HepG2 (cell line): ENCODE results near the gene CCNF. TPM values are rescaled to one million over a fixed set of nuclear protein-coding genes. Genes with fewer than 3 reads are reported as not detected.

Source experiments
- ATF2 ChIP-seq: sonication (generic); formaldehyde crosslinking; IDR thresholded peaks from 2 replicates; pipeline ENCODE4 v1.4.0; 2020; ENCODE audit warnings: missing genetic modification reagents
- CC2D1A ChIP-seq: sonication (generic); formaldehyde crosslinking; IDR thresholded peaks from 2 replicates; pipeline ENCODE4 v1.8.1; 2023; ENCODE audit warnings: mild to moderate bottlenecking, missing genetic modification reagents
- FIP1L1 ChIP-seq: fragments of 200-400 bp; formaldehyde crosslinking; IDR thresholded peaks from 2 replicates; pipeline ENCODE4 v1.6.1; 2018; ENCODE audit warnings: low read depth, mild to moderate bottlenecking, low read length, moderate library complexity, borderline replicate concordance; ENCODE audit not compliant: insufficient read depth
- FOXK1 ChIP-seq: sonication (generic); formaldehyde crosslinking; IDR thresholded peaks from 2 replicates; pipeline ENCODE4 v1.4.0; 2020; ENCODE audit warnings: low read depth, missing genetic modification reagents, borderline replicate concordance
- HIVEP1 ChIP-seq: sonication (generic); formaldehyde crosslinking; IDR thresholded peaks from 2 replicates; pipeline ENCODE4 v1.4.0; 2020; ENCODE audit warnings: mild to moderate bottlenecking, missing genetic modification reagents
- HMGXB4 ChIP-seq, 2 experiments: sonication (generic) in 1 of 2; formaldehyde crosslinking in 1 of 2; IDR thresholded peaks; 2 replicates each; pipeline versions ENCODE4 v1.4.0 to v1.6.1; 2018 to 2020; ENCODE audit warnings: missing genetic modification reagents in 2 of 2, borderline replicate concordance in 1 of 2, low read depth in 1 of 2, mild to moderate bottlenecking in 1 of 2, missing biosample characterization in 1 of 2
- HNF1B ChIP-seq: sonication (generic); formaldehyde crosslinking; IDR thresholded peaks from 2 replicates; pipeline ENCODE4 v1.5.1; 2020; ENCODE audit warnings: mild to moderate bottlenecking, moderate library complexity, missing genetic modification reagents
- KLF15 ChIP-seq: sonication (generic); formaldehyde crosslinking; IDR thresholded peaks from 2 replicates; pipeline ENCODE4 v1.8.1; 2023; ENCODE audit warnings: borderline replicate concordance, mild to moderate bottlenecking, inconsistent platforms, missing genetic modification reagents, mixed read lengths
- MTF1 ChIP-seq: sonication (generic); formaldehyde crosslinking; IDR thresholded peaks from 2 replicates; pipeline ENCODE4 v1.5.0; 2020; ENCODE audit warnings: missing genetic modification reagents
- PAX8 ChIP-seq: sonication (generic); formaldehyde crosslinking; IDR thresholded peaks from 2 replicates; pipeline ENCODE4 v1.8.0; 2022; ENCODE audit warnings: mild to moderate bottlenecking, missing genetic modification reagents, borderline replicate concordance
- RFX3 ChIP-seq: IDR thresholded peaks from 2 replicates; pipeline ENCODE4 v1.6.1; 2016; ENCODE audit warnings: missing biosample characterization, missing genetic modification reagents
- SMAD3 ChIP-seq: sonication (generic); formaldehyde crosslinking; IDR thresholded peaks from 2 replicates; pipeline ENCODE4 v1.4.0; 2020; ENCODE audit warnings: missing genetic modification reagents
- SMC3 ChIP-seq: IDR thresholded peaks from 2 replicates; pipeline ENCODE4 v1.6.1; 2011; ENCODE audit warnings: low read length, improper control_type of control experiment
- TBX3 ChIP-seq: fragments of 450-650 bp; IDR thresholded peaks from 2 replicates; pipeline ENCODE4 v1.6.1; 2017; ENCODE audit warnings: antibody characterized with exemption, mild to moderate bottlenecking, inconsistent platforms, borderline replicate concordance
- THAP8 ChIP-seq: sonication (generic); formaldehyde crosslinking; IDR thresholded peaks from 2 replicates; pipeline ENCODE4 v1.5.1; 2020; ENCODE audit warnings: missing genetic modification reagents, mild to moderate bottlenecking, borderline replicate concordance
- TP53 ChIP-seq: sonication (generic); formaldehyde crosslinking; conservative IDR thresholded peaks from 2 replicates; pipeline ENCODE4 v1.4.0; 2020; ENCODE audit warnings: missing genetic modification reagents
- ZNF260 ChIP-seq: sonication (generic); formaldehyde crosslinking; IDR thresholded peaks from 2 replicates; pipeline ENCODE4 v1.4.0; 2020; ENCODE audit warnings: missing genetic modification reagents, low read depth, mild to moderate bottlenecking, borderline replicate concordance
- ZNF354B ChIP-seq: sonication (generic); formaldehyde crosslinking; IDR thresholded peaks from 2 replicates; pipeline ENCODE4 v1.8.0; 2022; ENCODE audit warnings: mild to moderate bottlenecking, missing genetic modification reagents
- ZNF567 ChIP-seq: sonication (generic); formaldehyde crosslinking; IDR thresholded peaks from 2 replicates; pipeline ENCODE4 v1.8.1; 2023; ENCODE audit warnings: mild to moderate bottlenecking, missing genetic modification reagents, borderline replicate concordance
- ZNF704 ChIP-seq: sonication (generic); formaldehyde crosslinking; IDR thresholded peaks from 2 replicates; pipeline ENCODE4 v1.8.1; 2023; ENCODE audit warnings: mild to moderate bottlenecking, inconsistent platforms, moderate library complexity, missing genetic modification reagents, borderline replicate concordance
- ZNF724P ChIP-seq: sonication (generic); formaldehyde crosslinking; IDR thresholded peaks from 2 replicates; pipeline ENCODE4 v1.8.0; 2022; ENCODE audit warnings: missing genetic modification reagents, borderline replicate concordance
- ZNF788 ChIP-seq: sonication (generic); formaldehyde crosslinking; IDR thresholded peaks from 2 replicates; pipeline ENCODE4 v1.5.0; 2020; ENCODE audit warnings: mild to moderate bottlenecking, missing genetic modification reagents, borderline replicate concordance
- polyA plus RNA-seq, 8 experiments: library from polyadenylated mRNA; depleted of rRNA in 3 of 8; stranded (reverse) in 7 of 8; unstranded in 1 of 8; fragments of >200 nt; fragmentation: Illumina TruSeq in 4 of 8; extraction: Trizol in 4 of 8; gene quantifications; 2 replicates each; pipeline versions ENCODE4 v1.2.1 to v1.2.3, GENCODE V29; 2011 to 2016; ENCODE audit warnings: low read depth in 4 of 8, missing spikeins in 1 of 8, mixed read lengths in 1 of 8; ENCODE audit not compliant: insufficient read depth in 1 of 8
- total RNA-seq, 5 experiments: library from RNA; depleted of rRNA; stranded (reverse); fragments of >200 nt; fragmentation: Illumina TruSeq; extraction: Trizol; gene quantifications; 2 replicates each; pipeline ENCODE4 v1.2.3, GENCODE V29; 2016; ENCODE audit warnings: low read depth in 1 of 5

Gene CCNF
- total and polyA plus RNA-seq, 2 of the 13 experiments (the other 11 are each of a cell fraction or from before 2014, with no cell fraction given): 6.4 to 22.8 TPM

GRCh38 chr16:2475413-2476344 lies 46.4 kb downstream of the CCNF start (continued):
- TF ChIP-seq THAP8 (CRISPR knock-in tag) (no peak), SMAD3 (CRISPR knock-in tag) (no peak), TBX3 (no peak), ZNF704 (CRISPR knock-in tag) (no peak), HMGXB4 (CRISPR knock-in tag; IDR thresholded peaks at IDR 0.05; ENCODE audit: borderline replicate concordance in 1 of 2, low read depth in 1 of 2) (no peak; a peak in 1 of 4 replicates), KLF15 (CRISPR knock-in tag) (no peak), ZNF567 (no peak), ZNF724P (CRISPR knock-in tag) (no peak), HNF1B (CRISPR knock-in tag) (no peak), TP53 (no peak), MTF1 (CRISPR knock-in tag) (no peak), RFX3 (CRISPR knock-in tag) (no peak), FIP1L1 (no peak), CC2D1A (CRISPR knock-in tag) (no peak), PAX8 (CRISPR knock-in tag) (no peak), ZNF260 (CRISPR knock-in tag) (no peak), FOXK1 (CRISPR knock-in tag) (no peak), HIVEP1 (no peak), SMC3 (no peak), ZNF354B (CRISPR knock-in tag) (no peak), ATF2 (CRISPR knock-in tag) (no peak), ZNF788 (CRISPR knock-in tag) (0 out of 2 replicates have a peak, but pooled peaks have one; percentile 25)
